ENCODE data around the gene MAST1.

Gene MAST1

DNA sequence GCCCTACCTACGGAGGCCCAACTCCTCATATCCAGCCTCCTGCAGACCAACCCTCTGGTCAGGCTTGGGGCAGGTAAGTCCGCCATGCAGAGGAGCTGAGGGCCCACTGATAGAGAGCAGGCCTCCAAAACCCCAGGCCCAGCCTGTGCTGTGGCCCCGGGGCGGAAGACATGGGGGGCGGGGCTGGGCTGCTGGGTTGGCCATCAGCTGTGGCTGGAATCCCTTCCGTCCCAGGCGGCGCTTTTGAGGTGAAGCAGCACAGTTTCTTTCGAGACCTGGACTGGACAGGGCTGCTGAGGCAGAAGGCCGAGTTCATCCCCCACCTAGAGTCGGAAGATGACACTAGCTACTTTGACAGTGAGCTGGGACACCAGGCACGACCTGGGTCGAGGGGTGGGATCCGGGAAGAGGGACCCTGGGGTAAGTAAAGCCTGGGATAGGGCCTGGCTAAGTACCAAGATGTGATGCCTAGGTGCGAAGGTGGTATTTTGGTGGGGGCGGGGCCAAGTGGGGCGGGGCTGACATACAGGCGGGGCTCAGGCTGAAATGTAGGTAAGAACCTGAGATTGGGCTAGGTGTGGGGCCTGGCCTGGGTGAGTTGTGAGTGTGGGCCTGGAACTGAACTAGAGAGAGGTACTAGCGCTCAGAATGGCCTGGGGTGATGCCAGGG is 27.6 kb downstream of the MAST1 start:
- Histone ChIP-seq H3K36me3 (ENCODE audit: control insufficient read depth, insufficient read depth, low read length) (no peaks in the 10 kb centered on the region), H3K9ac (no peak overlapping the region), H3K9me3 (ENCODE audit: control insufficient read depth, low read length) (no peaks in the 10 kb centered on the region), H2AFZ (no peak overlapping the region), H3K79me2 (no peaks in the 10 kb centered on the region), H3K4me2 (ENCODE audit: low read length) (no peak overlapping the region), H3K27me3 (ENCODE audit: control insufficient read depth, insufficient read depth, low read length) (no peaks in the 10 kb centered on the region), H3K4me3 (ENCODE audit: low read depth, low read length) (no peak overlapping the region), H3K4me1 (no peaks in the 10 kb centered on the region), H3K27ac (no peak overlapping the region)
- TF ChIP-seq, protein P1, sequence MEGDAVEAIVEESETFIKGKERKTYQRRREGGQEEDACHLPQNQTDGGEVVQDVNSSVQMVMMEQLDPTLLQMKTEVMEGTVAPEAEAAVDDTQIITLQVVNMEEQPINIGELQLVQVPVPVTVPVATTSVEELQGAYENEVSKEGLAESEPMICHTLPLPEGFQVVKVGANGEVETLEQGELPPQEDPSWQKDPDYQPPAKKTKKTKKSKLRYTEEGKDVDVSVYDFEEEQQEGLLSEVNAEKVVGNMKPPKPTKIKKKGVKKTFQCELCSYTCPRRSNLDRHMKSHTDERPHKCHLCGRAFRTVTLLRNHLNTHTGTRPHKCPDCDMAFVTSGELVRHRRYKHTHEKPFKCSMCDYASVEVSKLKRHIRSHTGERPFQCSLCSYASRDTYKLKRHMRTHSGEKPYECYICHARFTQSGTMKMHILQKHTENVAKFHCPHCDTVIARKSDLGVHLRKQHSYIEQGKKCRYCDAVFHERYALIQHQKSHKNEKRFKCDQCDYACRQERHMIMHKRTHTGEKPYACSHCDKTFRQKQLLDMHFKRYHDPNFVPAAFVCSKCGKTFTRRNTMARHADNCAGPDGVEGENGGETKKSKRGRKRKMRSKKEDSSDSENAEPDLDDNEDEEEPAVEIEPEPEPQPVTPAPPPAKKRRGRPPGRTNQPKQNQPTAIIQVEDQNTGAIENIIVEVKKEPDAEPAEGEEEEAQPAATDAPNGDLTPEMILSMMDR (IDR thresholded peaks at IDR 0.05), result no peak

DNA sequence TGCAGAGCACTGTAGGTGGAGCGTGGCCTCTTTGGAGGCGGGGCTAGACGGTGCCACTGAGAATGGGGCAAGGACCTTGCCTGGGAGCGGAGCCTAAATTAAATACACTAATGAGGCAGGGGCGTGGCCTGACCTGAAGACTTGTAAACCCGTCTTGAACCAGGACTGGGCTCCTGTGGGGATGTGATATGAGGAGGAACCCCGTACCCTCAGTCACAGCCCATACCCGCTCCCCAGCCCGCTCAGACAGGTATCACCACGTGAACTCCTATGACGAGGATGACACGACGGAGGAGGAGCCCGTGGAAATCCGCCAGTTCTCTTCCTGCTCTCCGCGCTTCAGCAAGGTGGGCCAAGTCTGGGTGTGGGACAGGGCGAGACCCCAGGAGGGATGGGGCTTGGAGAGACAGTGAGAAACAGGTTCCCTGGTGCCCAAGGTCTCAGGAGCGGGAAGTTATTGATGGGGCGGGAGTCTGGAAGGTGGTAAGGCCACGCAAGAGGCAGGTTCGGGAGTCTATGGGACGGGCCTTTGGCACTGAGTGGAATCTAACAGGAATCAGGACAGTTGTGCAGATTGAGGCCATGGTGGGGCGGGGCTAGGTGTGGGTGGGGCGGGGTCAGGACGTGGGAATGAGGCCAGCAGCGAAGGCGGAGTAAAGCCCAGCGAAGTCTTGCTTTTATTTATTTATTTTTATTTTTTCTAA is 28.3 kb downstream of the MAST1 start:
- Histone ChIP-seq H2AFZ (no peak overlapping the region), H3K4me1 (no peaks in the 10 kb centered on the region), H3K27ac (no peak overlapping the region), H3K9me3 (ENCODE audit: control insufficient read depth, low read length) (no peaks in the 10 kb centered on the region), H3K79me2 (no peaks in the 10 kb centered on the region), H3K4me2 (ENCODE audit: low read length) (no peak overlapping the region), H3K27me3 (ENCODE audit: control insufficient read depth, insufficient read depth, low read length) (no peaks in the 10 kb centered on the region), H3K4me3 (ENCODE audit: low read depth, low read length) (no peak overlapping the region), H3K36me3 (ENCODE audit: control insufficient read depth, insufficient read depth, low read length) (no peaks in the 10 kb centered on the region), H3K9ac (no peak overlapping the region)
- TF ChIP-seq, protein P1 (IDR thresholded peaks at IDR 0.05), result no peak

DNA sequence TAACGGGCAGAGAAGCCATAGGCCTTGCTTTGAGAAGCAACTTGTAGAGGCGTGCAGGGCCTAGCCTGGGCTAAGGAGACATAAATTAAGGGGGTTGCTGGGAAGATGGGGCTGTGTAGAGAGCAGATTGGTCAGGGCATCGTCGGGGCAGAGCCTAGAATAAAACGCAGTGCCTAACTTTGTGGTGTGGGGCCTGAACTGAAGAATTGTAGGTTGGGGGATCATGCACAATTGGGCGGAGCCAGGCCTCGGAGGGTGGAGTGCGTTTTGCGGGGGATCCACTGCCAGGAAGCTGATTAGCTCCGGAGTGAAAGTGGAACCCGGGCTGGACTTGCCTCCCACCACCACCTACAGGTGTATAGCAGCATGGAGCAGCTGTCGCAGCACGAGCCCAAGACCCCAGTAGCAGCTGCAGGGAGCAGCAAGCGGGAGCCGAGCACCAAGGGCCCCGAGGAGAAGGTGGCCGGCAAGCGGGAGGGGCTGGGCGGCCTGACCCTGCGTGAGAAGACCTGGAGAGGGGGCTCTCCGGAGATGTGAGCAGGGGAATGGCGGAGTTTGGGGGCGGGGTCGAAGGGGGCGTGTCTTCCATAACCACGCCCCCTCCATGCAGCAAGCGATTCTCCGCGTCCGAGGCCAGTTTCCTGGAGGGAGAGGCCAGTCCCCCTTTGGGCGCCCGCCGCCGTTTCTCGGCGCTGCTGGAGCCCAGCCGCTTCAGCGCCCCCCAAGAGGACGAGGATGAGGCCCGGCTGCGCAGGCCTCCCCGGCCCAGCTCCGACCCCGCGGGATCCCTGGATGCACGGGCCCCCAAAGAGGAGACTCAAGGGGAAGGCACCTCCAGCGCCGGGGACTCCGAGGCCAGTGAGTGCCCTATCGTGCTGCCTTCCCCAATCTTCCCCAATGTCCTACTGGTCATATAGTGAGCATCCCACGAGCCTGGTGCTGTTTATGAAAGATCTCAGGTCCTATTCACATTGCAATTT is 29.1 kb downstream of the MAST1 start:
- Histone ChIP-seq H3K4me2 (ENCODE audit: low read length) (no peak overlapping the region), H3K36me3 (ENCODE audit: control insufficient read depth, insufficient read depth, low read length) (no peaks in the 10 kb centered on the region), H3K9ac (no peak overlapping the region), H3K27me3 (ENCODE audit: control insufficient read depth, insufficient read depth, low read length) (no peaks in the 10 kb centered on the region), H3K79me2 (no peaks in the 10 kb centered on the region), H3K4me1 (no peaks in the 10 kb centered on the region), H3K27ac (no peak overlapping the region), H2AFZ (no peak overlapping the region), H3K9me3 (ENCODE audit: control insufficient read depth, low read length) (no peaks in the 10 kb centered on the region), H3K4me3 (ENCODE audit: low read depth, low read length) (no peak overlapping the region)
- TF ChIP-seq, protein P1 (IDR thresholded peaks at IDR 0.05), result no peak

DNA sequence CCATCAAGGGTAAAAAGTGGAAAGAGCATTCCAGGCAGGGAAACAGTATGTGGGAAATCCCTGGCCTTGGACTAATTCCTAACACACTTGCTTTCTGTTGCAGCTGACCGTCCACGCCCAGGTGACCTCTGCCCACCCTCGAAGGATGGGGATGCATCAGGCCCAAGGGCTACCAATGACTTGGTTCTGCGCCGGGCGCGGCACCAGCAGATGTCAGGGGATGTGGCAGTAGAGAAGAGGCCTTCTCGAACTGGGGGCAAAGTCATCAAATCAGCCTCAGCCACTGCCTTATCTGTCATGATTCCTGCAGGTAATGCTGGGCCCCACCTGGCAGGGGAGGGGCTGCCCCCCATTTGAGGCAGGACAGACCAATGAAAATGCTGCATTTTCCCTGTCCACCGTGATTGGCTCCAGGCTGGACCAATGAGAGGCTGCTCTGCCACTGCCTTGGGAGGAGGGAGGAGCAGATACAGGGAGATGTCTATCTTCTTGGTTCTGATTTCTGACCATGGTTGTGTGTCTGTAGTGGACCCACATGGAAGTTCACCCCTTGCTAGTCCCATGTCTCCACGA is 30.3 kb downstream of the MAST1 start:
- TF ChIP-seq, protein P1 (IDR thresholded peaks at IDR 0.05), result no peak
- no peaks in the 10 kb centered on the region for H3K36me3 ChIP-seq (ENCODE audit: control insufficient read depth, insufficient read depth, low read length)
- no peaks in the 10 kb centered on the region for H3K27me3 ChIP-seq (ENCODE audit: control insufficient read depth, insufficient read depth, low read length)
- no peaks in the 10 kb centered on the region for H3K4me1 ChIP-seq
- no peak overlapping the region for H3K4me3 ChIP-seq (ENCODE audit: low read depth, low read length)
- no peak overlapping the region for H2AFZ ChIP-seq
- H3K9ac ChIP-seq, result no peak overlapping the region
- no peak overlapping the region for H3K4me2 ChIP-seq (ENCODE audit: low read length)
- no peak overlapping the region for H3K27ac ChIP-seq
- H3K79me2 ChIP-seq, result no peaks in the 10 kb centered on the region
- H3K9me3 ChIP-seq (ENCODE audit: control insufficient read depth, low read length), result no peaks in the 10 kb centered on the region

All from parathyroid adenoma (tissue), 2 donors.